Measurements from ENCODE around the gene CADPS. TPM values are rescaled to one million over a fixed set of nuclear protein-coding genes. Genes with fewer than 3 reads are reported as not detected.
A peak's percentile ranks its signal among the peaks of the same experiment; 100 is the strongest.

CADPS gene
- total and polyA plus RNA-seq, 2 experiments from 2014 or later = 2.8 to 8.1 TPM

- 5% methylated on average over 14 of the region's 14 CpGs for WGBS (ENCODE audit: low lambda C conversion rate, missing lambda C conversion rate)
Observed at GRCh38 chr3:62378921-62379320, 496.3 kb downstream of the CADPS start.

GRCh38 chr3:62378311-62378789 lies 496.9 kb downstream of the CADPS start:
- Histone ChIP-seq H3K36me3 (replicated peaks; ENCODE audit: insufficient read depth, low read depth) (no peaks in the 10 kb centered on the region), H4K20me1 (ENCODE audit: insufficient read depth, poor library complexity, severe bottlenecking) (no peaks in the 10 kb centered on the region), H3K27me3 (peaks cover 99% of the 10 kb centered on the region), H3K4me3 (no peak overlapping the region), H3K27ac (no peak overlapping the region), H2AFZ (no peak overlapping the region), H3K4me1 (ENCODE audit: insufficient read depth) (no peaks in the 10 kb centered on the region), H3K79me2 (no peaks in the 10 kb centered on the region), H3K9me2 (replicated peaks; ENCODE audit: insufficient read depth) (no peaks in the 10 kb centered on the region), H3K9me3 (ENCODE audit: low read depth) (no peaks in the 10 kb centered on the region), H3K4me2 (peak overlapping the region; percentile 59)
- DNase-seq (ENCODE audit: low spot score) = no peak
- 1% methylated on average over 29 of the region's 29 CpGs for WGBS (ENCODE audit: low lambda C conversion rate, missing lambda C conversion rate)
- no peak for TF ChIP-seq CTCF (IDR thresholded peaks at IDR 0.05; ENCODE audit: poor library complexity)
- peak; percentile 90 for TF ChIP-seq EZH2 (IDR thresholded peaks at IDR 0.05; ENCODE audit: borderline replicate concordance)
- TF ChIP-seq EZH2phosphoT487 (IDR thresholded peaks at IDR 0.05; ENCODE audit: low read depth, severe bottlenecking, unreplicated experiment) = peak; percentile 83

More at GRCh38 chr3:62378921-62379320, 496.3 kb downstream of the CADPS start:
- no peaks in the 10 kb centered on the region for H4K20me1 ChIP-seq (ENCODE audit: insufficient read depth, poor library complexity, severe bottlenecking)
- TF ChIP-seq EZH2 (IDR thresholded peaks at IDR 0.05; ENCODE audit: borderline replicate concordance) (no peak), CTCF (IDR thresholded peaks at IDR 0.05; ENCODE audit: poor library complexity) (no peak), EZH2phosphoT487 (IDR thresholded peaks at IDR 0.05; ENCODE audit: low read depth, severe bottlenecking, unreplicated experiment) (no peak)
- H2AFZ ChIP-seq = no peak overlapping the region
- no peaks in the 10 kb centered on the region for H3K79me2 ChIP-seq
- no peak overlapping the region for H3K4me3 ChIP-seq
- H3K9me3 ChIP-seq (ENCODE audit: low read depth) = no peaks in the 10 kb centered on the region
- H3K36me3 ChIP-seq (replicated peaks; ENCODE audit: insufficient read depth, low read depth) = no peaks in the 10 kb centered on the region
- no peaks in the 10 kb centered on the region for H3K9me2 ChIP-seq (replicated peaks; ENCODE audit: insufficient read depth)
- peak overlapping the region; percentile 59 for H3K4me2 ChIP-seq
- no peak overlapping the region for H3K27ac ChIP-seq
- H3K27me3 ChIP-seq = peaks cover 96% of the 10 kb centered on the region
- no peaks in the 10 kb centered on the region for H3K4me1 ChIP-seq (ENCODE audit: insufficient read depth)
- DNase-seq (ENCODE audit: low spot score) = no peak

- H3K9me3 ChIP-seq (ENCODE audit: low read depth) = no peaks in the 10 kb centered on the region
- no peak for DNase-seq (ENCODE audit: low spot score)
- no peak overlapping the region for H3K4me2 ChIP-seq
- H3K27ac ChIP-seq = no peak overlapping the region
- H3K9me2 ChIP-seq (replicated peaks; ENCODE audit: insufficient read depth) = no peaks in the 10 kb centered on the region
- no peaks in the 10 kb centered on the region for H4K20me1 ChIP-seq (ENCODE audit: insufficient read depth, poor library complexity, severe bottlenecking)
- no peak overlapping the region for H3K4me3 ChIP-seq
- 14% methylated on average over 65 of the region's 65 CpGs for WGBS (ENCODE audit: low lambda C conversion rate, missing lambda C conversion rate)
- no peaks in the 10 kb centered on the region for H3K4me1 ChIP-seq (ENCODE audit: insufficient read depth)
- H2AFZ ChIP-seq = no peak overlapping the region
- H3K27me3 ChIP-seq = peaks cover 98% of the 10 kb centered on the region
- no peaks in the 10 kb centered on the region for H3K36me3 ChIP-seq (replicated peaks; ENCODE audit: insufficient read depth, low read depth)
- no peaks in the 10 kb centered on the region for H3K79me2 ChIP-seq
- peak; percentile 80 for TF ChIP-seq EZH2 (IDR thresholded peaks at IDR 0.05; ENCODE audit: borderline replicate concordance)
- no peak for TF ChIP-seq CTCF (IDR thresholded peaks at IDR 0.05; ENCODE audit: poor library complexity)
- TF ChIP-seq EZH2phosphoT487 (IDR thresholded peaks at IDR 0.05; ENCODE audit: low read depth, severe bottlenecking, unreplicated experiment) = peak; percentile 93
Observed at GRCh38 chr3:62376906-62377877, 498.0 kb downstream of the CADPS start.

Data from hepatocyte (in vitro differentiated cells).